ENCODE results near the gene FAM185A.
"Not testable (repeated sequence)": the region's sequence is repeated elsewhere in the genome, so short reads cannot be mapped to it uniquely, and the experiment has no call there.

The FAM185A gene

DNA sequence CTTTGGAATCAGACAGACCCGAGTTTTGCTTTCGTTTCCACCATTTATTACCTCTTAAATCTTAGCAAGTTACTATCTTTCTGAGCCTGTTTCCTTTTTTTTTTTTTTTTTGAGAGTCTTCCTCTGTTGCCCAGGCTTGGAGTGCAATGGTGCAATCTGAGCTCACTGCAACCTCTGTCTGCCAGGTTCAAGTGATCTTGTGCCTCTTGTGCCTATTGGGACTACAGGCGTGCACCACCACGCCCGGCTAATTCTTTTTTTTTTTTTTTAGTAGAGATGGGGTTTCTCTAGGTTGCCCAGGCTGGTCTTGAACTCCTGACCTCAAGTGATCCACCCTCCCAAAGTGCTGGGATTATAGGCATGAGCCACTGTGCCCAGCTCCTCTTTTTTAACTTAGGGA is 84.5 kb downstream of the FAM185A start:
- DNase-seq, result no peak

DNA sequence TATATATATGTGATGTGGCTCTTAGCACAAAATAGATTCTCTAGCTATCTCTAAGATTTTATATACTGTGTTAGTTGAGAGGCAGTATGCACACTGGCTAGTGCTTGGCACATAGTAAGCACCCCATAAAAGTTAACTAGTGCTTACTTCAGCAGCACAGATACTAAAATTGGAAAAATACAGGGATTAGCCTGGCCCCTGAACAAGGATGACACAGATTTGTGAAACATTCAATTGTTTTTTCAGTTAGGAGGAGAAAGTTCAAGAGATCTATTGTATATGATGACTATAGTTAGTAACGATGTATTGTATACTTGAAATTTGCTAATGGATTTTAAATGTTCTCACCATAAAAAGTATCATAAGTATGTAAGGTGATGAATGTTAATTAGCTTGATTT is 85.7 kb downstream of the FAM185A start:
- DNase-seq, result no peak

DNA sequence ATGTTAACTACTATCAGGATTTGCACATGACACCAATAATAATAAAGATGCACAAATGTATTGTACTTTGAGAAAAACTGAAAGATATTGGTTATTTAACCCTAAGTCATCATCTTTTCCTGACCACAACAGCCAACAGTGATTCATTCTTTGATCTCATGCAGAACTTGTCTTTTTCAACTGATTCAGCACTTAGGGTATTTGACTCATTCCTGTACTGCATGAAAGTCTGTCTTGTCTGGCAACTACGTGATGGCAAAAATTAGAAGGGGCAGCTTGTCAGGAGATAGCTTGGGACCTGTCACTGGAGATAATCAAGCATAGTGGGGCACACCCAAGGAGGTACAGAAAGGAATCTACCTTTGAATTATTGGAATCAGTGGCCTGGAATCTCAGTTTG is 86.2 kb downstream of the FAM185A start:
- DNase-seq, result no peak

DNA sequence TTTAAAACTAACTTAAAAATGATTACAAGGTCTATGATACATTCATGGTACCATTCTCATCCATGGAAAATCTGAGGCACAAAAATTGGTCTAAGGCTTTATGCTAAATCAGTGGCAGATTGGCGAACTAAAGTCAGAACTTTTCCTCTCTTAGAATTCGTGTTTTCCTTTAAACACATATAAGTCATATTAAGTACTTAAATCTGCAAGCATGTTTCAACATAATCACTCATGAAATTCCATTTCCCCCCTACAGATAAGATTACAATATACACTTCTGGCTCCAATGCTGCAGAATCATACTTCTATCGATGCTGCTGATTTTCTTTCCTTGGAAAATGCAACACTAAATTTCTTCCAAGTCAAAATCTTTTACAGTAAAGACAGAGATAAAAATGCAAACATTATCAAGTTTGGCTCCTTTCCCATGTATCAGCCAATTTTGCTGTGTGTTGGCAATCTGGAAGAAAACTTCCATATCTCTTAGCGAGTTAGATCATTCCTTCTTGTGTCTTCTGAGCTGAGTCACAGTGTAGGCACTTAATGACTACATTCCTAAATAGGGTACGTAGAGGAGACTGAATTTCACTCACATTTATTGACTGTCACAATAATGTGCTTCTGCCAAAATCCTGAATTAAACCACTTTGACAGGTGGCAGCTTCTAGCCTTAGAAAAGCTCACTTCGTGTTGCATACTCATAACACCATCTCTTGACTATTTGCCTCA is 87.6 kb downstream of the FAM185A start:
- DNase-seq, result no peak

DNA sequence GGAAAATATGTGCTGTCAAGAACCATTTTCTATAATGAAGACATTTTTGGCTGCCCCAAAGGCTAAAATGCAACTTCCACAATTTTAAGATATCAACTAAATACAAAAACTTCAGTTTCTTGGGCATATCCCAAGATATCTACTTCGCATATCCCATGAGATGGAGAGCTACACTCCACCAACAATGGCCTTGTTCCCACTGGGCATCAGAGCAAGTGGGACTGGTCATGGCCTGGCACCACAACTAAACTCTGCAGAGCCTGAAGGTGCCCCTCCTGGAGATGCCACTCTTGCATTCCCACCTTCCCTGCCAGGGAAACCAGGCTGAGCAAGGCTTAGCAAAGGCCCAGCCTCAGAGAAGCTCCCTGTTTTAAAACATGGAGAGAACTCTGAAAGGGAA is 88.2 kb downstream of the FAM185A start:
- no peak for DNase-seq

DNA sequence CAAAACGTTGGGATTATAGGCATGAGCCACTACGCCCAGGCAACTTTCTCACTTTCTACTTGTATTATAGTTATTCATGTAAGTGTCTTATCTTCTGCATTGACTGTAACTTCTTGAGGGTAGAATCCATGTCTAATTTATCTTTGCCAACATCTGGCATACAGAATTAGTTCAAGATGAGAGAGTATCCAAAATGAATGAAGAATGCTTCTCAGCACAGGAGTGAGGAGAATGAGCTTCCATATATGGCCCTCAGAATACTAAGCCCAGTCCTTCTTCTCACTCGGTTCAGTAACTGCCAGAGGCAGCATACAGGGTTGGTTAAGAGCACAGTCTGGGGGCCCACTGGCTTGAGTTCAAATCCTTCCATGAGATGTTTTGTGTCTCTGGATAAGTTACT is 89.0 kb downstream of the FAM185A start:
- DNase-seq, result no peak

DNA sequence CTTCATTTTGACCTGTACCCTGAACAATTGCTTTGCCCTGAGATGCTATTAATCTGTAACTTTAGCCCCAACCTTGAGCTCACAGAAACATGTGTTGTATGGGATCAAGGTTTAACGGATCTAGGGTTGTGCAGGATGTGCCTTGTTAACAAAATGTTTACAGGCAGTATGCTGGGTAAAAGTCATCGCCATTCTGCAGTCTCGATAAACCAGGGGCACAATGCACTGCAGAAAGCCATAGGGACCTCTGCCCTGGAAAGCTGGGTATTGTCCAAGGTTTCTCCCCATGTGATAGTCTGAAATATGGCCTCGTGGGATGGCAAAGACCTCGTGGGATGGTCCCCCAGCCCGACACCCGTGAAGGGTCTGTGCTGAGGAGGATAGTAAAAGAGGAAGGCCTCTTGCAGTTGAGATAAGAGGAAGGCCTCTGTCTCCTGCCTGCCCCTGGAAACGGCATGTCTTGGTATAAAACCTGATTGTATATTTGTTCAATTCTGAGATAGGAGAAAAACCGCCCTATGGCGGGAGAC is 89.8 kb downstream of the FAM185A start:
- DNase-seq, result not testable (repeated sequence)

DNA sequence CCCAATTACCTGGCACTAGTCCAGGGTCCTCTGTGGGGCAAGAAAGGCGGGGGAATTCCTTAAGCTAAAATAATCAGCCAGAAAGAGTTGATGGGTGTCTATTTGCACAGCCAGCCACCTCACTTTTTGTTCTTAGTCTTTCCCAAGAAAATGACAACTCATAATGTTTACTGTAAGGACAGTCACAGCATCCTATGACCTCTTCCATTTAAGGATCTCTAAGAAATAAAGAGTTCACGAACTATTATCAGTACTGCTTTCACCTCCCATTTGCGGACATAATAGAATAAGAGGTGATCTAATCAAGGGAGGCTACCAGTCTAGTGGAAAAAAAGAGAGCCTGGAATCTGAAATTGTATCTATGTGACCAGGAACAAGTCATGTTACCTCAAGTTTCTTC is 91.6 kb downstream of the FAM185A start:
- DNase-seq, result no peak

DNA sequence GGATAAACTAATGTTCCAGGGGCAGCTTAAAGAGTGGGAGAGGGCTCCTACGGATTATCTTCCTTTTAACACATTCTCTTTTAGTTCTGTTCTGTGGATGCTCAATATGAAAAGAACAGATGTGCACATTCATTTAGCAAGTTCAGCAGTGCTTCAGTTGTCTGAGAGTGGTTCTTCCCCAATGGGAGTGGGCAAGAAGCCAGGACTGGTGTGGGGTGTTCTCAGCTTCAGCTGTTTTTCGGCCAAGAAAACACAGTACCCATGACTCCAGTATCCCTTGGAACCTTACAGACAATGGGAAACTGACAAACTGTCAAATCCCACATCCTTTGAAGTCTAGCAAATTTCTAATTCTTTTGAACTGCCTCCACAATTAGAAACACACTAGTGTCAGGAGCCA is 92.5 kb downstream of the FAM185A start:
- no peak for DNase-seq

DNA sequence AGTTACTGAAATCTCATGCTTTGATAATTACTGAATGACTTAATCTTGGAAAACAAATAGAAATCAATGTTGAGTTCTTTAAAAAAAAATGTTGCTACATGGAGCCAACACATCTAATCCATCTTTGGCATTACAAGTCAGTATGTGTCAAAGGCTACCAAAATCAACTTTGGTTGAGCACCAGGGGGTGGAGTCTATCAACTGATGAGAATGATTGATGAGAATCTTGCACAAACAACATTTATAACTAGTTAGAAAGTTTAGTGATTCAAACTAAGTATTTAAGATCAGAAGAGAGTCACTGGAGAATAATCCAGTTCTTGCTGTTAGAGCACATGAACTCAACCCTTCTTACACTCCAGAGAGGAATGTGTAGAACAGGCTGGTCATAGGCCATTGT is 93.5 kb downstream of the FAM185A start:
- no peak for DNase-seq

DNA sequence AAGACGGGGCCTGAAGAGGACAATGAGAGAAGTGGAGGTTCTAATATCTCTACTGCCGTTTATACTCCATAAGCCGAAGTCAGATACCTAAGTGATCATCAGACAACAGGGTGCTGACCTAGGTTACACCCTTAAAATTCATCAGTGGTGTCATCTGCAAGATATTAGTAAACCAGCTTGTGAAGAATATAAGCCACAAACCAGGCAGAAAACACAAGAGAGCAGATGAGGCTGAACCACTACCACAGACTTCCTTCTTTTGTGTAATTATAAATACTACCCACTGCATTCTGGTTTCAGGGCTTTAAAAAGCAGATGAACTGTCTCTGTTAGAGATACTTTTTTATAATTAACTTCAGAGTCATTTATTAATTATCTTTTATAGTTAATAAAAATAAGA is 95.1 kb downstream of the FAM185A start:
- DNase-seq, result no peak

DNA sequence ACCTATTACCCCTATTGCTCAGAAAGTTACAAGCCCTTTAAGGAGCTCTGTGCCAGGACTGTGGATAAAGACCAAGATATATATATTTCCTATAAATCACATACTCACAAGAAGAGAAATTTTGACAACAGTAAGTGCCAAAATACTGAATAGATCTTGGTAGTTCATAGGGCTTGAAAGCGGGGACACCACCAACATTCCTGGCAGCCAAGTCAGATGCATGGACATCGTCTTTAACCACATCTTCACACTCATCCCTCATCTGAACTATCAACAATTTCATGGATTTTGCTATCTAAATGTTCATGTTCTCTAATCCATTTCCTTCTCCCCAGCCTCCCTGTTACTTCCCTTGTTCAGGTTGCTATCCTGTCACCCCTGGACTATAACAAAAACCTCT is 96.5 kb downstream of the FAM185A start:
- no peak for DNase-seq

DNA sequence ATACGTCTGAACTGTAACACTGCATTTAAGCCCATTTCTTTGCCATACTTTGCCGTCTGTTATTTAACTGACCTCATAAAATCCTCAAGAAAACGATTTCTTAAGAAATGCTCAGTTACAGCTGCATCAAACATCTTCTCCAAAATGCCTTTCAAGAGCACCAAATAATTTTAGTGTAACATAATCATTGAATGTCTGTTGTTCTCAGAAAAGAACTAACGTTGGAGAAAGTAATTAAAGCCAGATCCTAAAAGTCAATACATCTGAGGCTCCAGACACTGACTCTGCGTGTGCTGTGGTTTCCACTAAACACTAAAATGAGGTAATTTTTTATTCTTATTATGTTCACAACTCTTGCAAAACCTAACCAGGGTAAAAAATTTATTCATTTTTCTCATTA is 100.3 kb downstream of the FAM185A start:
- DNase-seq, result no peak

DNA sequence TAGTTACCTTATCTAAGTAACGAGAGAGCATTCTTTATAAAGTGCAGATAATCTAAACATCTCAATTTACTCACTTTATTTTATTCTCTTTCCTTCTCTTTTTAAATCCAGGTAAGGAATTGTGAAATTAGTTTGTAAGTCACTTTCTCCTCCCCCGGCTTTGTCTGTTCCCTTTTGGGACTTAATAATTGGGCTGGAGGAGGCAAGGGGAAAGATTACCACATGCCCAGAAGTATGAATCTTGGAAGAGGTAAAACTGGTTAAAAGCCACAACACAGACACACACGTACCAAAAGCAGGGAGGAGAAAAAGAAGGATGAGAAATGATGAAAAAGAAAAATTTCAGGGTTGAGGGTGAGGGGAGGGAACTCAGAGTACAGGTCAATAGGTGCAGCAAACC is 100.7 kb downstream of the FAM185A start:
- DNase-seq, result no peak

DNA sequence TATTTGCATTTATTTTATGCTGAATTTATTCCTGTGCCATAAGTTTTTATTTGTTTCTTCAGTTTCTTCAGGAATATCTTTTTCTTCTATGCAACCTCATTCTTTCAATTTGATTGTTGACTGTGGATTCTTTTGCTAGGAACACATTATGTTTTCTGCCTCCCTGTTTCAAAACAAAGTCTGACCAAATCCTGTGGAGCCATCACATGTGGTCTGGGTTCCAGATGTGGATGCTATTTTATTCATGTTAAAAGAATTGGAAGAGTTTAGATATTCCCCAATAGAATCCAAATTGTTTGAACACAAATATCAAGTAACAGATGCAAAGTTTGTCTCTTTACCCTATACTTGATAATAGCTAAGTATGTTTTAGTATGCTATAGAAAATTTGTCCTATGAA is 107.2 kb downstream of the FAM185A start:
- DNase-seq, result no peak
